HG02759 (cell line): Measurements from ENCODE around the gene BLOC1S4.
A peak's percentile ranks its signal among the peaks of the same experiment; 100 is the strongest.
"Not testable (repeated sequence)": the region's sequence is repeated elsewhere in the genome, so short reads cannot be mapped to it uniquely, and the experiment has no call there.

ENCODE experiments used
- ATAC-seq: cut with Tn5 transposase; IDR thresholded peaks from one replicate; pipeline ENCODE4 v1.9.1; 2021; ENCODE audit warnings: mild to moderate bottlenecking, moderate library complexity; ENCODE audit not compliant: unreplicated experiment

Gene BLOC1S4, protein sequence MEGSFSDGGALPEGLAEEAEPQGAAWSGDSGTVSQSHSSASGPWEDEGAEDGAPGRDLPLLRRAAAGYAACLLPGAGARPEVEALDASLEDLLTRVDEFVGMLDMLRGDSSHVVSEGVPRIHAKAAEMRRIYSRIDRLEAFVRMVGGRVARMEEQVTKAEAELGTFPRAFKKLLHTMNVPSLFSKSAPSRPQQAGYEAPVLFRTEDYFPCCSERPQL

DNA sequence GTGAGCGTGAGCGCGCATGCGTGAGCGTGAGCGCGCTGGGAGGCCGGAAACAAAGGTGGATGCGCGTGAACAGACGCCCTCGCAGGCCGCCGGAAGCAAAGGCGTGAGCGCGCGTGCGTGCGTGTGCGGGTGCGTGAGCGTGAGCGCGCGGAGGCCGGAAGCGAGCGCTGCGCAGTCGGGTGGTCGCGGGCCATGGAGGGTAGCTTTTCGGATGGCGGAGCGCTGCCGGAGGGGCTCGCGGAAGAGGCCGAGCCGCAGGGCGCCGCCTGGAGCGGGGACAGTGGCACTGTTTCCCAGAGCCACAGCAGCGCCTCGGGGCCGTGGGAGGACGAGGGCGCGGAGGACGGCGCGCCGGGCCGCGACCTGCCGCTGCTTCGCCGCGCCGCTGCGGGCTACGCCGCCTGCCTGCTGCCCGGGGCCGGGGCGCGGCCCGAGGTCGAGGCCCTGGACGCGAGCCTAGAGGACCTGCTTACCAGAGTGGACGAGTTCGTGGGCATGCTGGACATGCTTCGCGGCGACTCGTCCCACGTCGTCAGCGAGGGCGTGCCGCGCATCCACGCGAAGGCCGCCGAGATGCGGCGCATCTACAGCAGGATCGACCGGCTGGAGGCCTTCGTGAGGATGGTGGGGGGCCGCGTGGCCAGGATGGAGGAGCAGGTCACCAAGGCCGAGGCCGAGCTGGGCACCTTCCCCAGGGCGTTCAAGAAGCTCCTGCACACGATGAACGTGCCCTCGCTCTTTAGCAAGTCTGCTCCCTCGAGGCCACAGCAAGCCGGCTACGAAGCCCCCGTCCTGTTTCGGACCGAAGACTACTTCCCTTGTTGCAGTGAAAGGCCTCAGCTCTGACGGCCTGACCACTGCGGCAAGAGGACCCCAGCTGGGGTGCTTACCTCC is at the start of gene BLOC1S4:
TSS of gene BLOC1S4 (plus strand) at position 157 of the 894 bp plus-strand sequence. CDS start at position 193, 36 bp downstream.
- ATAC-seq = peak; percentile 89

DNA sequence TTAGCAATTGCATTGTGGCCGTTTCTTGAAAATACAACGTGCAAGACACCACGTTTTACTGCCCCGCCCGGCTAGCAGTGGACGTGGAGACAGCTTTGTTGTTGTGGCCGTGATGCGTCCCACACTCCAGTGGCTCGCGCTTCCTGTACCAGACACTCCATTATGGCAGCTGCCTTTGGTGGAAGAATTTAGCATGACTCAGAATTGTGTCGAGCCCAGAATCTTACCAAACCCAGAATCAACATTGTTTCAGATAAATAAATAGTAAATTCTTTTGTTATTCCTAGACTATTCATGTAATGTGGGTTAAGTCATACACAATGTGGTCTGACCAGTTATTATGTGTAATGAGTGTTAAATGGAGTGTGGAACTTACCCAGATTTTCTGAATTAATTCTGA is 47.6 kb upstream of the BLOC1S4 start:
- ATAC-seq = no peak

DNA sequence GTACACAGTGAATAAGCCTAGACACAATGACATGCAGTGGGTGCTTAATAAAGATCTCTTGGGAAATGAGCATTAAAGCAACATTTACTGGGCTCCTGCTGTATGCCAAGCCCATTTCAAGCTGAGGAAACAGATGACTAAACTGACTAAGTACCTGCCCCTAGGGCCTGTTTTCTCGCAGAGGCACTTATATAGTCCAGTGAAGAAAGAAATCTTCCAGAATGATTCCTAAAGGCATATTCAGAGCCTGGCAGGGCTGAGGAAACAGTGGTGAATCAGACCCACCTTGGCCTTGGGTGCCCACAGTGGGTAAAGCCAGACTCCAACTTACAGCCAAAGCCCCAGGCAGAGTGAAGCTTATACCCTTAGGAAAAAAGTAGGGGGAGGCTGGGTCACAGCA is 44.3 kb upstream of the BLOC1S4 start:
- ATAC-seq = no peak

DNA sequence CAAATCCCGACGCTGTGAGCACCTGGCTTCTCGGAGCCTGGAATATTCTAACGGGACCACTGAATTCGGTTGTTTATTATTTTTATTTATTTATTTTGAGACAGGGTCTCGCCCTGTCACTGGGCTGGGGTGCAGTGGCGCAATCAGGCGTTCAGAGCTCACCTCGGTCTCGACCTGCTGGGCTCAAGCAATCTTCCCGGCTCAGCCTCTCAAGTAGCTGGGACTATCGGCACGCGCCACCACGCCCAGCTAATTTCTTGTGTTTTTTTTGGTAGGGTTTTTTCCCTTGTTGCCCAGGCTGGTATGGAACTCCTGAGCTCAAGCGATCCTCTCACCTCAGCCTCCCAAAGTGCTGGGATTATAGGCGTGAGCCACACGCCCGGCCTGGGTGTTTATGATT is 43.8 kb upstream of the BLOC1S4 start:
- no peak for ATAC-seq

DNA sequence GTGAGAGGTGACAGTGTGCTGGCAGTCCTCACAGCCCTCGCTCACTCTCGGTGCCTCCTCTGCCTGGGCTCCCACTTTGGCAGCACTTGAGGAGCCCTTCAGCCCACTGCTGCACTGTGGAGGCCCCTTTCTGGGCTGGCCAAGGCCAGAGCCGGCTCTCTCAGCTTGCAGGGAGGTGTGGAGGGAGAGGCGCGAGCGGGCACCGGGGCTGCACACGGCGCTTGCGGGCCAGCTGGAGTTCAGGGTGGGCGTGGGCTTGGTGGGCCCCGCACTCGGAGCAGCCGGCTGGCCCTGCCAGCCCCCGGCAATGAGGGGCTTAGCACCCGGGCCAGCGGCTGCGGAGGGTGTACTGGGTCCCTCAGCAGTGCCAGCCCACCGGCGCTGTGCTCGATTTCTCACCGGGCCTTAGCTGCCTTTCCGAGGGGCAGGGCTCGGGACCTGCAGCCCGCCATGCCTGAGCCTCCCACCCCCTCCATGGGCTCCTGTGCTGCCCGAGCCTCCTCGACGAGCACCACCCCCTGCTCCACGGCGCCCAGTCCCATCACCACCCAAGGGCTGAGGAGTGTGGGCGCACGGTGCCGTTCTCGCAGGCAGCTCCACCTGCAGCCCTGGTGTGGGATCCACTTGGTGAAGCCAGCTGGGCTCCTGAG is 43.3 kb upstream of the BLOC1S4 start:
- ATAC-seq = not testable (repeated sequence)

DNA sequence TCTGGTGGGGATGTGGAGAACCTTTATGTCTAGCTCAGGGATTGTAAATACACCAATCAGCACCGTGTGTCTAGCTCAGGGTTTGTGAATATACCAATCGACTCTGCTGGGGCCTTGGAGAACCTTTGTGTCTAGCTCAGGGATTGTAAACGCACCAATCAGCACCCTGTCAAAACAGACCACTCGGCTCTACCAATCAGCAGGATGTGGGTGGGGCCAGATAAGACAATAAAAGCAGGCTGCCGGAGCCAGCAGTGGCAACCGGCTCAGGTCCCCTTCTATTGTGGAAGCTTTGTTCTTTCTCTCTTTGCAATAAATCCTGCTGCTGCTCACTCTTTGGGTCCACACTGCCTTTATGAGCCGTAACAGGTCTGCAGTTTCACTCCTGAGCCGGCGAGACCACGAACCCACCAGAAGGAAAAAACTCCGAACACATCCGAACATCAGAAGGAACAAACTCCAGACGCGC is 42.7 kb upstream of the BLOC1S4 start:
- not testable (repeated sequence) for ATAC-seq

DNA sequence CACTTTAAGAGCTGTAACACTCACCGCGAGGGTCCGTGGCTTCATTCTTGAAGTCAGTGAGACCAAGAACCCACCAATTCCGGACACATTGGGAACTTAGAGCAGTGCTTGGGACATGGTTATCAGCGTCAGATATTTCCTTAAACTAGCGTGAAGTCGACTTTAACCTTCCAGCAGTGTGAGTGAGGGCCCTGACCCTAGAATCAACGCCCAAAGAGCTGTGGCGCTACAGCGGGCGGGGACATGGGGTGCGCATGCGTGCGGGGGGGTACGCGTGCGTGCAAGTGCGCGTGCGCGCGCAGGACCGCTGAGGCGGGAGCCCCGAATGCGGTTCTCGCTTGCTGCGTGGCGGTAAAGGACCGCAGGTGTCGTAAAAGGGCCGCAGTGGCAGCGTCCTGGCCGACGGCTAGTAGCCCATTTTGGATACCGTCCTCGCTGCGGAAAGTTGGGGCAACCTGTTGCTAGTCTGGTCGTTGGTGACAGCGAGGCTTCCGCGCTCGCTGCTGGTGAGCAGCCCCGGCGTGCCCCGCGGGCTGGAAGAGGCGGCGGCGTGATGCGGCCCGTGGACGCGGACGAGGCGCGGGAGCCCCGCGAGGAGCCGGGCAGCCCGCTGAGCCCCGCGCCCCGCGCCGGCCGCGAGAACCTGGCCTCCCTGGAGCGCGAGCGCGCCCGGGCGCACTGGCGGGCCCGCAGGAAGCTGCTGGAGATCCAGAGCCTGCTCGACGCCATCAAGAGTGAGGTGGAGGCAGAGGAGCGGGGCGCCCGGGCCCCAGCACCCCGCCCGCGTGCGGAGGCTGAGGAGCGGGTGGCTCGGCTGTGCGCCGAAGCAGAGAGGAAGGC is 42.1 kb upstream of the BLOC1S4 start:
- peak; percentile 68 for ATAC-seq

DNA sequence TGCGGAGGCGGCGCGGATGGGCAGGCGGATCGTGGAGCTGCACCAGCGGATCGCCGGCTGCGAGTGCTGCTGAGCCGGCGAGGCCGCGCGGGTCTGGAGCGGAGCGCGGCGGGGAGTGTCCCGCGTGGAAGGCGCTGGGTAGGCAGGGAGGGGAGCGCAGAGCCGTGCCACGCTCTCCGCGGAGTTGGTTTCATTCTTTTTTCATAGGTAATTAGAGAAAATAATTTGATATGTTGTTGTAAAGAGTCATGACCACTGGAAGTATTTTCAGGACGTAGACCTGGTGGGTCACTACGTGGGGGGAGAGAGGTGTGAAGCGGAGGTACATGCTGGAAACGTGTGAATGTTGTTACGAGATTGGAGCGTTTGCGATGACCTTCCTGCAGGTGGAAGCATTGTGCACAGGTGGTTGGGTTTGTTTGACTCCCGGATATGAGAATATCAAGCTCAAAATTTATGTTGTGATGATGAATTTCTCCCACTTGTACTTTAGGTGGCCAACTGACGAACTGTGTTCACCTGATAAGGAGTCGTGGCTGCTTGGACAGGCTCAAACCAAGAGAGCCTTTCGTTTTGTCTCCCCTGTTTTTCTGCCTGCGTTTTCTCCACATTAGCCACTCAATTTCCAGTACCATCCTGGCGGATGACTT is 41.3 kb upstream of the BLOC1S4 start:
- peak; percentile 33 for ATAC-seq

DNA sequence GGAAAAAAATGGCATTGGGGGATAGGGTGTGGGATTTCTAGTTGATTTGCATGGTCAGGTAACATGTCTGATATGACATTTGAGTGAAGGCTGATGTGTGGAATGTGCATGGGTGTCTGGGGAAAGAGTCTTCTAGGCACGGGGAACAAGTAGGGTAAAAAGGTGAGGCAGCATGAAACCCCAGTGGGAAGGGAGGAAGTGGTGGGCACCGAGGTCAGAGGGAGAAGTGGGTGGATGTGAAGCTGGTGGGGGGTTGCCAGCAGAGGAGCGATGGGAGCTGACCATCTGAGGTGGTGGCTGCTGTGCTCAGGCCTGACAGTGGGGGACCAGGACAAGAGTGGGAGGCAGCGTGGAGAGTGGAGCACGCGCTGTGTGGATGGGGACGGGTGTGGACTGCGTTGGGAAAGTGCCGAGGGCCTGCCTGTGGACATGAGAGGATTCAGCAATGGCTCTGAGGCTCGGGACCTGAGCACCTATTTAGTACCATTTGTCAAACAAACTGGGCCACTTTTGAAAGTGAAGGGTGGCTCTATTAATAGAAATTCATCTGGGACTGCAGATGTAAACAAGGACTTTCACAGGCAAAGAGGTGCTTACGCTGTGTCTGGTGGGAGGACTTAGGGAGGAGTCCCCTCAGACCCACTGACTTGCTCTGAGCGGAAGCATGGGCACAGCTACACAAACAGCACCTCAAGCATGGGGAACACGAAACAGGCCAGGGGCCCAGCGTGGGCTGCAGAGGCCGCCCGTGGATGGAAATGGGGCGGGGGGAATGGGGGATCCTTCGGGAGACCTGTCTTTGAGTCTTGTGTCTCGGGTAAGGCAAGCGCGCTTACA is 39.0 kb upstream of the BLOC1S4 start:
- no peak for ATAC-seq

DNA sequence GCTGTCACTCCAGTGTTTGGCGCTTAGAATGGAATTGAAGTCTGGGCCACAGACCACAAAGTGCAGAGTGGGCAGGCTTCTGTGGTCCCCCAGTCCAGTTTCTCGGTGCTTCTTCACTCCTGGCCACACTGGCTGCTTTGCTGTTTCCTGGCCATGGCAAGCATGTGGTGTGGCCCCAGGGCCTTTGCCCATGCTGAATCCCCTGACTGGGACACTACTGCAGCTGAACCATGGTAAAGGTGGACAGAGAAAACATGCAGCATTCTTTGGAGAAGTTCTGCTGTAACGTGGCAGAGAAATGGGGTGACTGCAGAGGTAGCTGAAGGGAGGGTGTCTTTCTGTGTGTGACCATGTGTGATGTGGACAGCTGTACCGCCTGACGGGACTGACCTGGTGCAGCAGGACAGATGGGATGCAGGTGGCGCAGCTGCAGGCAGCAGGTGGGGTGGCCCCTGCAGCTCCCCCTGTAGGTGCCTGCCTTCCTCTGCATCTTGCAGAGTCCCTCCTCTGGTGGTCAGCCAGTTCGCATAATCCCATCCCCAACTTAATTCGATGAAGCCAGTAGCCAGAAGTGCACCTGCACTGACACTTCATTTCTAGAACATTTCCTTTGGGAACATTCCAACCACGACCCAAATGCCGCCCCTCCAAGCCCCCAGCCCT is 35.5 kb upstream of the BLOC1S4 start:
- ATAC-seq = no peak

DNA sequence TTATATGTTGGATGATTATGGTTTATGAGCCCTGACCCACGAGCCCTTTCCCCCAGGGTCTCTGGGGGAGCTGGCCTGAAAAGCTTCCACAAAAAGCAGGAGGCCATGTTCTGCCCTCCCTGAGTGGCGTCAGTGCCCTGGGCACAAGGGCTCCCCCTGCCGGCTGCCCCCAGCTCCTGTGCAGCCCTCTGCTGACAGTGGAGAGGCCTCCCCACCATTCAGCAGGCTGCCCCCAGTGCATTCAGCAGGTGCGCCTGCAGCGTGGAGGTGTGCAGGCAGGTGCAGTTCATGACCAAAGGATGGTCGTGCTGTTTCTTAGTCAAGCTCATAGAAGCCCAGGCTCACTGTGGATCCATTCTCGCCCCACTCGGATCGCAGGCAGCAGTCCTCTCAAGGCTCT is 34.8 kb upstream of the BLOC1S4 start:
- no peak for ATAC-seq

DNA sequence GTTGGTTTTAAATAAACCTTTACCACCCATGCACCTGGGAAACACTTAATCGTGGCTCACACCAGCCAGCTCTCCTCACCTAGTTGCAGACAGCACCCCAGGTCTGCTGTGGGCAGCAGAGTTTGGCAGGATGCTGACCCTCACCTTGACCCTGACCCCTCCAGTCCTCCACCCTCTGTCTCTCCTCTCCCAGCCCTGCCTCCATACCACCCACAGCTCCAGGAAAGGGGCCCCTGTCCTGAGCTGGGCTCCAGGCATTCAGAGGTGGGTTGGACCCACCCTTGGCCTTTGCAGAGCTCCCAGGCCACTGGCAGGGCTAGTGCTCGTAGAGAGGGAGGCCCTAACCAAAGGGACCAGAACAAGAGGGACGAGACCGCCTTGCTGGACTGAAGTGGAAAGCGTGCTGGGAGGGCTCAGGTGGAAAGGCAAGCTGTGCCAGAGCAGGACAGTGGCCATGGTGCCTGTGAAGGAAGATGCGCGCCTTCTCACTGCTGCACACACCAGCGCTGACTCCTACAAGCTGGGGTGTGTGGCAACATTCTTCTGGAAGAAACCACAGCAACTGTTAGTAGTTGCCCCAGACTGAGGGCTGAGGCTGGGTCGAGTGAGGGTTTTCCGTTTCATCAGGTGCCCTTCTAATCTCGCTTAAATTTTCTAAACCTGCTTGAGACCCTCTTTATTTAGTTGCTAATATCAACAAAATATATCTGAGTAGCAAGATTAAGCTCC is 32.9 kb upstream of the BLOC1S4 start:
- no peak for ATAC-seq

DNA sequence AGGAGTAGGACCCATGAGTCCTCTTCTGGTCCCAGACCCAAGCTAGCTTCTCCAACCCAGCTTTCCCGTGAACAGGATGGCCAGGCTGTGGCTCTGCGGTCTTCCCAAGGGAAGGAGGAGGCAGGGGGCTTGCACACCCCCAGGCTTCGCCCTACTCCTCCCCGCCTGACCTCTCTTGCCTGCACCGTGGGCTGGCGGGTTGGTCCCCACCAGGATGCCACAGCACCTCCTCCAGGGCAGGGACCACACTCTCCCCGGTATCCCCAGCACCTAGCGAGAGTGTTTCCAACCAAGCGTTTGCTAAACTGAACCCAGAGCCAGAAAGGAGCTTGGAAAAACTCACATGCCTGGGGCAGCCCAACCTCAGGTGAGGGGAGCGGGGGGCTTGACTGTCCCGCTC is 31.3 kb upstream of the BLOC1S4 start:
- no peak for ATAC-seq

DNA sequence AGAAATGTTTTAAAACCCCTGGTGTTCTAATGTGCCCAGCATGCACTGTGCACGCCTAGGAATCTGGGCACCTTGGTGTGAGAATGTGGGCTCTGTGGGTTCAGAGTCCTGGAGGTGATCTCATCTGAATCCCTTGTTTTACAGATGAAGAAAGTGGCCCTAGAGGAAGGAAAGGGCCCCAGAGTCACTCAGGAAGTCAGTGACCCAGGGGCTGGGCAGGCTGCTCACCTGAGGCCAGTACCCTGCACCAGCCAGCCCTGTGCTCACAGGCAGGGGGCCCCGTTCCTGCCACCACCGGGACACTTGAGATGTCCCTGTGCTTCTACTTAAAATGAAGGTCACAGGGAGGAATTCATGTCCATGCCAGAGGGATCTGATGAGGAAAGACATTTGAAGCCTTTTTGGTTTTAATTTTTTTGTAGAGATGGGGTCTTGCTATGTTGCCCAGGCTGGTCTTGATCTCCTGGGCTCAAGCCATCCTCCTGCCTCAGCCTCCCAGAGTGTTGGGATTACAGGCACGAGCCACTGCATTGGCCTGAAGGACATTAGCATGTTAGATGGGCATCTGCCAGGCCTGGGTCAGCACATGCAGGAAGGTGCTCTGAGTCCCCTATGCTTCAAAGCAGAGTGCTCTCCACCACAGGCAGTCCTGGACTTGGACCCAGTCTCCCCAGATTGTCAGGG is 29.7 kb upstream of the BLOC1S4 start:
- ATAC-seq = no peak

DNA sequence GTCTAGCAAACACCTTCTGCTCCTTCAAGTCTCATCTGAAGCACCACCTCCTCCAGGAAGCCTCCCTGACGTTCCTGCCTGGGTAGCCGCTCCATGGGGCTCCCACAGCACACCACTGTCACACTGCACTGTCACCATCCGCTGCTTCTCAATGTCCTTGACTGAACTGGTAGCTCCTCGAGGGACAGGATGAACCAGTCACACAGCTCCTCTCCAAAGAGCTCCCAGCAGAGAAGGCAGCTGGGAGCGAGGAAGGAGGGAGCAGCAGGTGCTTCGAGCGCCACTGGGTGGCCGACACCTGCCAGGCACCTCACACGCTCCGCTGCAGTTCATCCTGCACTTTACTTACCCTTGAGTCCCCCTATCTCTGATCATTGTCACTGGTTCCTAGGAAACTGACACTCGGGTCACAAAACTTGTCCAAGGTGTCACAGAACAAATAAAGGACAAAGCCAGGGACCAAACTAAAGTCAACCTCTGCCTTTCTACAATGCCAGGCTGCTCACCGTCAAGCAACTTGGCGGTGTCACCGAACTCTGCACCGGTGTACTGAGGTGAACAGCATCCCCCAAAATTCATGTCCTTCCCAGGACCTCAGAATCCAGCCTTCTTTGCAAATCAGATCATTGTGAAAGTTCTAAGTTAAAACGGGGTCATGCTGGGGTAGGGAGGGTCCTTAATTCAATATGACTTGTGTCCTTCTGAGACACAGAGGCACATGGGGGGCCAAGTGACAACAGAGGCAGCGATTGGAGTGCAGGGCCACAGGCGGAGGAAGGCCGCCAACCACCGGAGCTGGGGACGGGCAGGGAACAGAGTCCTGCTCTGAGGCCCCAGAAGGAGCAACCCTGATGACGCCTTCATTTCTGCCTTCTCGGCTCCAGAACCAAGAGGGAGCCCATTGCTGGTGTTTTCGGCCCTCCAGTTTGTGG is 27.8 kb upstream of the BLOC1S4 start:
- ATAC-seq = no peak

DNA sequence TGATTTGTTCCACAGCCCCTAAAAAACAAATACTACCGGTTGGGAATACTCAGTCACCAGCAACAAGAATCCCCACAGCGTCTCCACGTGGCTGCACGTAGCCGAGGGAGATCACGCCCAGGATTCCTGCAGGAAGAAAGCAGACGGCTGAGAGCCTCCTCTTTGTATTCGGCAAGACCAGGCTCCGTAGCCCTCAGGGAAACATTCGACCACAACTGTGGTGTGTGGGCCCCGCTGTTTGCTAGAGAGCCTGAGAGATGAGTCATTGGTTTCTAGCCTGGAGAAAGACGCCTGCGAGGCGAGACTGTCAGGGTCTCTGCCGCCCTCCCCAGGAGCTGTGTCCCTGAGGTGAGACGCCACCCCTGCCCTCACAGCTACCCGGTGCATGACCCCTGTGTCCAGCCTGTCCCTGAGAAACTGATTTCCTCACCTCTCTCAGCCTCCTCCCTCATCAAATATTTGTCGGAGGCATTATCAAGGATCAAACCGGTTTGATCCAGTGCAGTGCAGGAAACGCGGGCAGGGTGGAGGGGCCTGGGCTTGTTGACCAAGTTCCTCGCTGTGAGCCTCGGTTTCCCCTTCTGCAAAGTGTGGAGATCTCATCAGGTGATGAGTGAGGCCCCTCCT is 27.0 kb upstream of the BLOC1S4 start:
- peak; percentile 93 for ATAC-seq
